Sigmoid colon (tissue), 4 donors: ENCODE data around the gene OR2H1.

Experiments used
- CTCF ChIP-seq, 4 experiments: fragments of 450-650 bp in 3 of 4; fragments of 200-600 bp in 1 of 4; IDR thresholded peaks; one replicate each; pipeline ENCODE4 v1.5.1; 2016 to 2019; ENCODE audit warnings: antibody characterized with exemption in 4 of 4, mild to moderate bottlenecking in 3 of 4, moderate library complexity in 2 of 4
- POLR2A ChIP-seq, 2 donors: fragments of 450-650 bp; IDR thresholded peaks; one replicate each; pipeline ENCODE4 v1.6.1; 2016; ENCODE audit warnings: antibody characterized with exemption in 2 of 2, mild to moderate bottlenecking in 2 of 2, moderate library complexity in 2 of 2
- POLR2AphosphoS5 ChIP-seq, 4 donors: sonication (generic); formaldehyde crosslinking; IDR thresholded peaks; one replicate each; pipeline ENCODE4 v1.6.1; 2017; ENCODE audit warnings: antibody characterized with exemption in 4 of 4

DNA sequence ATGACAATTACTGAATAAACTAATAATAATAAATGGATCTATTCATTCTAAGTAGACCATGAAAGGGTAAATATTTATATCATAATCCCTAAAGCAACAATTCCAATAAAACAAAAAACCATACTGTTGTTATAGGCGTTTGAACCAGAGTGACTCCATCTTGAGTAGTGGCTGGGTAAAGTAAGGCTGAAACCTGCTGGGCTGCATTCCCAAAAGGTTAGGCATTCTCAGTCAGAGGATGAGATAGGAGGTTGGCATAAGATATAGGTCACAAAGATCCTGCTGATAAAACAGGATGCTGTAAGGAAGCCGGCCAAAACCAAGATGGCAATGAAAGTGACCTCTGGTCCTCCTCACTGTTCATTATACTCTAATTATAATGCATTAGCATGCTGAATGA, 8.3 kb downstream of the OR2H1 start:
- TF ChIP-seq POLR2A (IDR thresholded peaks at IDR 0.05) (no peak), POLR2AphosphoS5 (IDR thresholded peaks at IDR 0.05) (no peak), CTCF (IDR thresholded peaks at IDR 0.05) (no peak)
